HEK293T (cell line): Measurements from ENCODE around the gene IPO4.

ENCODE experiments used
- ELF4 ChIP-seq: fragments of 450-650 bp; IDR thresholded peaks from 2 replicates; pipeline ENCODE4 v1.6.1; 2017; ENCODE audit warnings: antibody characterized with exemption
- FOXA1 ChIP-seq: fragments of 450-650 bp; IDR thresholded peaks from 2 replicates; pipeline ENCODE4 v1.6.1; 2016; ENCODE audit warnings: mild to moderate bottlenecking
- FOXK2 ChIP-seq: fragments of 450-650 bp; IDR thresholded peaks from 2 replicates; pipeline ENCODE4 v1.6.1; 2016; ENCODE audit warnings: mild to moderate bottlenecking
- FOXM1 ChIP-seq: fragments of 450-650 bp; IDR thresholded peaks from 2 replicates; pipeline ENCODE4 v1.6.1; 2017; ENCODE audit warnings: mild to moderate bottlenecking, borderline replicate concordance
- HDGF ChIP-seq: fragments of 450-650 bp; IDR thresholded peaks from 2 replicates; pipeline ENCODE4 v1.6.1; 2017; ENCODE audit warnings: antibody characterized with exemption, borderline replicate concordance
- LEF1 ChIP-seq: fragments of 450-650 bp; IDR thresholded peaks from 2 replicates; pipeline ENCODE4 v1.6.1; 2017; ENCODE audit warnings: mild to moderate bottlenecking, borderline replicate concordance
- TARDBP ChIP-seq: fragments of 450-650 bp; IDR thresholded peaks from 2 replicates; pipeline ENCODE4 v1.6.1; 2016
- TF ChIP-seq, protein P1 (sequence below): fragments of 450-650 bp; IDR thresholded peaks from 2 replicates; pipeline ENCODE4 v1.6.1; 2016

DNA sequence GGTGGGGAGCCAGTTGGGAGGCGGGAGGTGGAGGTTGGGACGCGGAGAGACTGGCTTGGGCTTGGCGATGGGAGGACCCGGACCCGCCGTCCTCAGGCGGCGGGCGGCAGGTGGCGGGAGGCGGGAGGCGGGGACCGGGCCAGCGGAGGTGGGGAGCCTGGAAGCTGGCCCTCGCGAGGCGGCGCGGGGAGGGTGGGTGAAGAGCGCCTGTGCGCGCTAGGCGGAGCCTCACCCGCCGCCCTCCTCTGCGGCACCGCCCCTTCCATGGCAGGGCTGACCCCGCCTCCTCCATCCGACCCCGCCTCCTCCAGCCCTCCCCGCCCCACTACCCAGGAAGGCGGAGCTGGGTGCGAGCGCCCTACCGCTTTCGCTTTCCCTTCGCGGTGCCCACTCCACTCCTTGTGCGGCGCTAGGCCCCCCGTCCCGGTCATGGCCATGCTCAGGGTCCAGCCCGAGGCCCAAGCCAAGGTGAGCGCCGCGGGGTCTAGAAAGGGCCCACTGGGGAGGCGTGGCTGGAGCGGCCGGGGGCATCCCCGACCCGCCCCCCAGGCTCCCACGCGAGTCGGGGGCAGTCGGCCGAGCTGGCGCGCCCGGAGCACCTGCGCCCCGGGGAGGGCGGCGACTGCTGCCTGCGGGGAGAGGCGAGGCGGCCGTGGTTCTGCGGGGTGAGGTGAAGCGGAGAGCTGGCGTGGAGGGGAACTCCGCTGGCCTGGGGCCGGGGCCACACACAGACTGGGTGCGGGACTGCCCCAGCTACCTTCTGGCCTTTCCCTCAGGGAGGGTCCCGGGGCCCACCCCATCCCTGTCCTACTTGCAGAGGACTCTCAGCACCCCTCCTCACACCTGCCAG, 52.6 kb downstream of the IPO4 start, which contains the start of gene PSME1:
- TF ChIP-seq FOXM1 (no peak), FOXA1 (no peak), FOXK2 (no peak), HDGF (no peak), TARDBP (0 out of 2 replicates have a peak, but pooled peaks have one; percentile 30), ELF4 (no peak), LEF1 (no peak)
- TF ChIP-seq, protein P1, sequence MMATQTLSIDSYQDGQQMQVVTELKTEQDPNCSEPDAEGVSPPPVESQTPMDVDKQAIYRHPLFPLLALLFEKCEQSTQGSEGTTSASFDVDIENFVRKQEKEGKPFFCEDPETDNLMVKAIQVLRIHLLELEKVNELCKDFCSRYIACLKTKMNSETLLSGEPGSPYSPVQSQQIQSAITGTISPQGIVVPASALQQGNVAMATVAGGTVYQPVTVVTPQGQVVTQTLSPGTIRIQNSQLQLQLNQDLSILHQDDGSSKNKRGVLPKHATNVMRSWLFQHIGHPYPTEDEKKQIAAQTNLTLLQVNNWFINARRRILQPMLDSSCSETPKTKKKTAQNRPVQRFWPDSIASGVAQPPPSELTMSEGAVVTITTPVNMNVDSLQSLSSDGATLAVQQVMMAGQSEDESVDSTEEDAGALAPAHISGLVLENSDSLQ = no peak
